IPS-15b (cell line): ENCODE results near the gene USH1G.

Experiments
- H3K27me3 ChIP-seq: one replicate; pipeline ENCODE4 v1.6.1; 2013; ENCODE audit warnings: low read length; ENCODE audit not compliant: control insufficient read depth, insufficient read depth
- H3K36me3 ChIP-seq: one replicate; pipeline ENCODE4 v1.6.1; 2013; ENCODE audit warnings: low read length; ENCODE audit not compliant: control insufficient read depth, insufficient read depth
- H3K4me1 ChIP-seq: one replicate; pipeline ENCODE4 v1.6.1; 2013; ENCODE audit warnings: mild to moderate bottlenecking, low read length; ENCODE audit not compliant: control insufficient read depth, insufficient read depth
- H3K4me3 ChIP-seq: one replicate; pipeline ENCODE4 v1.5.1; 2013; ENCODE audit warnings: low read depth, low read length
- H3K9ac ChIP-seq: one replicate; pipeline ENCODE4 v1.6.1; 2013; ENCODE audit warnings: low read depth, mild to moderate bottlenecking, low read length
- H3K9me3 ChIP-seq: one replicate; pipeline ENCODE4 v1.6.1; 2013; ENCODE audit warnings: mild to moderate bottlenecking, low read length; ENCODE audit not compliant: control insufficient read depth, insufficient read depth

The USH1G gene

DNA sequence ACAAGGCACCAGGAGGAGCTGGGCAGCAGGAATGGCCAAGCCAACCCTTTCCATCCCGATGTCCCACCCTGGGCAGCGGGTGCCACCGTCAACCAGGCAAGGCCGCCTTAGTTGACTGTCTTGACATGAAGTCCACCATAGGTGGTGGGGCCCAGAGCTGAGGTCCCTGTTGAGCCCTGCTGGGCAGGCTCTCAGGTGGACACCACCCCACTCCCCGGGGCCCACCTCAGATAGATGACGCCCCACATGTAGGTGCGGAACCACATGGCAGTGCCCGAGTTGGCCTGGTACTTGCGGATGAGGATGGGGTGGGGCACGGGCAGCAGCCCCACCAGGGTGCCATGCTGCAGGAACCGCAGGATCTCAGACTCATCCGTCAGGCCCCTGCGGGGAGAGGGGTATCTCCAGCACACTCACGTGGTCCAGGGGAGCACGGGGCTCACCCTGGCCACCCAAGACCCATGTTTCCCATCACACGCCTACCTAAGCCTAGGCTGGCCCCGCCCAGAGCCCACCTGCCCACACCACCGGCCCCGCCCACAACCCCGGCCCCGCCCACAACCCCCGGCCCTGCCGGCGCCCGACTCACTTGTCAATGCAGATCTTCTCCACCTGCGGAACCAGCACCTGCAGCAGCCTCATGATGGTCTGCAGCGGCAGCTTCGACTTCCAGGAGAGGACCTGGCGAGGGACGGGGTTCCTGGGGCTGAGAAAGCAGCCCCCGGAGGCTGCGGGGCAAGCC is 28.8 kb upstream of the USH1G start:
- Histone ChIP-seq H3K9ac (no peak overlapping the region), H3K36me3 (no peaks in the 10 kb centered on the region), H3K4me3 (no peak overlapping the region), H3K27me3 (no peaks in the 10 kb centered on the region), H3K9me3 (no peaks in the 10 kb centered on the region), H3K4me1 (no peaks in the 10 kb centered on the region)

DNA sequence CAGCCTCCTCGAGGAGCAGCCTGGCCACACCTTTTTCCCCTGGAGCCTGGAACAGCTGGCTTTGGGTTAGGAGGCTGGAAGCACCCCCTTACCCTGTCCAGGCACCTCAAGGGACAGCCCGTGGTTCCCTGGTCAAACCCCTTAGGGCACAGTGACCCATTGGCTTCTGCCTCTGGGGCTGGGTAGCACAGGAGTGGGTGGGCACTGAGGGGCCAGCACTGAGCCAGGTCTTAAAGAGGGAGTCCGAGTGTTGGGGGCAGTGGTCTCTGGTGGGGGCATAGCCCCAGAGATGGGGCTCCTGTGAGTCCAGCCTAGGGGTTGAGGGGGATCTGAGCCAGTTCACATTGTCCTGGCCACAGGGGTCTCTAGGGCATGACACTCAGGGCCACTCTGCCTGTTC is 28.0 kb upstream of the USH1G start:
- H3K36me3 ChIP-seq = no peaks in the 10 kb centered on the region
- no peak overlapping the region for H3K4me3 ChIP-seq
- H3K4me1 ChIP-seq = no peaks in the 10 kb centered on the region
- H3K9me3 ChIP-seq = no peaks in the 10 kb centered on the region
- H3K9ac ChIP-seq = no peak overlapping the region
- no peaks in the 10 kb centered on the region for H3K27me3 ChIP-seq

DNA sequence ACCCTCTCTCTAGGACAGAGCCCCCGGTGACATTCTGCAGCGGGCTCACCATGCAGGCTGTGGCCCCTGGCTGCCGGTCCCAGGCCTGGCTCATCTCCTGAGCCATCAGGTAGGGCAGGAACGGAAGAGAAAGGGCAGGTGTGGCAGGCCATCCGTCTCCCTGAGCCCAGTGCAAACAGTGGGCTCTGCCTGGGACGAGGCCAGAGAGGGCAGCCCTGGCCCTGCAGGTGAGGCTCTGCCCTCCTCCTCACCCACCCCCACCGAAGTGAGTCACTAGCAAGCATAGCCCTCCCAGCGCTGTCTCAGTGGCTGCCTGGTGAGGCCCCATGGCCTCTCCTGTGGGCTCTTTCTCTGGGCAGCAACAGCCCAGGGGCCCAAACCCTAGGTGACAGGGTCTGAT is 27.2 kb upstream of the USH1G start:
- Histone ChIP-seq H3K36me3 (no peaks in the 10 kb centered on the region), H3K9me3 (no peaks in the 10 kb centered on the region), H3K4me3 (no peak overlapping the region), H3K27me3 (no peaks in the 10 kb centered on the region), H3K9ac (no peak overlapping the region), H3K4me1 (no peaks in the 10 kb centered on the region)

DNA sequence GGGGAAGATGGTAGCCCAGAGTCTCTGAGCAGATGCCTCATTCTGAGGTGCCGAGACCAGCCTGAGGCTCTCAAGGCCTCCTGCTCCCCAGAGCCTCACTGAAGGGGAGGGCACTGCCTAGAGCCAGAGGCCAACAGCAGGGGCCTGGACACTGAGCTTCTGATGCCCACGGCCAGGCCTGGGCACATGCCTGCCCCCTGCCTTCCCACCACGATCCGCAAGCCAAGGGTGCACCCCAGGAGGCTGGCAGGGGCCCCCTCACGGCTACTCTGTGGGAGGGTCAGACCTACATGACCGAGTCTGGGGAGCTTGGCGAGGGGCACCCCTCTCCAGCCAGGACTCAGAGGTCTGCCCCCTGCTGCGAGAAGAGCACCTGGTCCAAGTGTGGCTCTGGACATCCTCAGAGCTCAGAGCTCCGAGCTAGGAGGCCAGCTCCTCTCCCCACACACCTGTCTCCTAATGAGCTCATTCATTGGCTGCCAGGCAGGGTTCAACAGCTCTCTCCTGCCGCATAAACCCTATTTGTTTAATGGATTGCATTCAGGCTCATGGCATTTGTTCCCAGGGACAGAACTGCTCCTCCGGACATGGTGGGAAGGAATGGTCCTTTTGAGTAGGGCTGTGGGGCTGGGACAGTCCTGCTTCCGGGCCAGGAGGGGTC is 26.5 kb upstream of the USH1G start:
- H3K4me3 ChIP-seq = no peak overlapping the region
- H3K9ac ChIP-seq = no peak overlapping the region
- H3K4me1 ChIP-seq = no peaks in the 10 kb centered on the region
- no peaks in the 10 kb centered on the region for H3K36me3 ChIP-seq
- no peaks in the 10 kb centered on the region for H3K9me3 ChIP-seq
- no peaks in the 10 kb centered on the region for H3K27me3 ChIP-seq

DNA sequence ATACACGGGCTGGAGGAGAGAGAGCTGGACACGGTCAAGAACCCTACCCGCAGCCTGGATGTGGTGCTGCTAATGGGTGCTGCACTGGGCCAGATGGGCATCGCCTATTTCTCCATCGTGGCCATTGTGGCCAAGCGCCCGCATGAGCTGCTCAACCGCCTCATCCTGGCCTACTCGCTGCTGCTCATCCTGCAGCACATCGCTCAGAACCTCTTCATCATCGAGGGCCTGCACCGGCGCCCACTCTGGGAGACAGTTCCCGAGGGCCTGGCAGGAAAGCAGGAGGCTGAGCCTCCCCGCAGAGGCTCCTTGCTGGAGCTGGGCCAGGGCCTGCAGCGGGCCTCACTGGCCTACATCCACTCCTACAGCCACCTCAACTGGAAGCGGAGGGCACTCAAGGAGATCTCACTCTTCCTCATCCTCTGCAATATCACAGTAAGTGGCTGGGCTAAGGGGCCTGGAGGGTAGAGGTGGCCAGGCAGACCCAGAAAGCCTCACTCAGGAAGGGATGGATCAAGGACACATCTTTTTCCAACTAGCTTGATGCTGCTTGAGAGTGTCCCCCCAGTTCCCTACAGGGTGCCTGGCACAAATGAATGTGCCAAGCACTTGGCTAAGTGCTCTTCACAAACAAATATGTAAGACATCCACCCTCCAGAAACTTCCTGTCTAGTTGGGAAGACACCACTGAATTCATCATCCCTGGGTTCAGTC is 24.1 kb upstream of the USH1G start:
- Histone ChIP-seq H3K9ac (no peak overlapping the region), H3K36me3 (no peaks in the 10 kb centered on the region), H3K9me3 (no peaks in the 10 kb centered on the region), H3K4me1 (peaks cover 4% of the 10 kb centered on the region), H3K27me3 (no peaks in the 10 kb centered on the region), H3K4me3 (no peak overlapping the region)

DNA sequence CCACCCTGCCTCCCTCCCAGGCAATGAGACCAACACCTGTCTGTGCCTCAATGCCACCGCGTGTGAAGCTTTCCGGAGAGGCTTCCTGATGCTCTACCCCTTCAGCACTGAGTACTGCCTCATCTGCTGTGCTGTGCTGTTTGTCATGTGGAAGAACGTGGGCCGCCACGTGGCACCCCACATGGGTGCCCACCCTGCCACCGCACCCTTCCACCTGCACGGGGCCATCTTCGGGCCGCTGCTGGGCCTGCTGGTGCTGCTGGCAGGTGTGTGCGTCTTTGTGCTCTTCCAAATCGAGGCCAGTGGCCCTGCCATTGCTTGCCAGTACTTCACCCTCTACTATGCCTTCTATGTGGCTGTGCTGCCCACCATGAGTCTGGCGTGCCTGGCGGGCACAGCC is 23.6 kb upstream of the USH1G start:
- H3K4me3 ChIP-seq = no peak overlapping the region
- peaks cover 3% of the 10 kb centered on the region for H3K27me3 ChIP-seq
- H3K36me3 ChIP-seq = no peaks in the 10 kb centered on the region
- H3K9me3 ChIP-seq = no peaks in the 10 kb centered on the region
- H3K4me1 ChIP-seq = peaks cover 4% of the 10 kb centered on the region
- H3K9ac ChIP-seq = no peak overlapping the region

DNA sequence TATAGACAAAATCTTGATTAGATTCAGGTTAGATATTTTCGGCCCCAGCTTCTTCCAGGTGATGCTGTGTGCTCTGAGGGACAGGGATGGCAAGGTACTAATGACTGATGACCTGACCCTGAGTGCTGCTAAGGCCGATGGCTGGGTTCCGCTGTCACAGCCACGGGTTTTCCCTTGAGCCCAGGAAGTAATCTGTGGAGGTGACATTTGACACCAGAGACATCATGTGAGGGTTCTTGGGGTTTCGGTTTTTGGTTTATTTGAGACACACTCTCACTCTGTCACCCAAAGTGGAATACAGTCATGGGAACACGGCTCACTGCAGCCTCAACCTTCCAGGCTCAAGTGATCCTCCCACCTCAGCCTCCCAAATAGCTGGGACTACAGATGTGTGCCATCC is 22.5 kb upstream of the USH1G start:
- Histone ChIP-seq H3K9ac (no peak overlapping the region), H3K27me3 (peaks cover 3% of the 10 kb centered on the region), H3K9me3 (no peaks in the 10 kb centered on the region), H3K36me3 (no peaks in the 10 kb centered on the region), H3K4me1 (peaks cover 4% of the 10 kb centered on the region), H3K4me3 (no peak overlapping the region)

DNA sequence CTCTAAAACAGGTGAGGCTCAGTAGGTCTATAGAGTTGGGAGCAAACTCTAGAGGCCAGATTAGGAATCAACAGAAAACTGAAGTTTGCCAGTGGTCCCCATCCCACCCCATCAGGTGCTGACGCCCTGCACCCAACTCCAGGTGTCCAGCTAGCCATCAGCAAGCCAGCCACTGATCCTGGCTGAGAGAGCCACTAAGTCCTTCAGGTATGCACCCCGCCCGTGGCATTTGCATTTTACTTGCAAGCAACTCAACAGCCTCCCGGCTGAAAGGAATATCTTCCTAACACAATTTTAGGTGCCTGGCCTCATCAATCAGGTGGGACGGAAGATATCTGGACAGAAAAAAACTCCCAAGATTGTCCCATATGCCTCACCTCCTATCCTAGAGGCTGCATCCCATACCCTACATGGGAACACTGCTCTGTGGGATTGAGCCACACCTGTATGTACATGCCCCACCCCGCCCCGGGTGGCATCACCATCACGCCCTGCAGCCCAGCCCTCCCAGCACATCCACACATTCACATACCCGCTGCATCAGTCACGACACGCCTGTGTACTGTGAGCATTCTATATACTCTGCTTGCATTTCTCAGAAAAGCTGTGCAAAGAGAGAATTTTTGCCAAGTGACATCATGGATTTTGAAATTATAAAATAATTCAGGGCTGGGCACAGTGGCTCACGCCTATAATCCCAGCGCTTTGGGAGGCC is 20.9 kb upstream of the USH1G start:
- Histone ChIP-seq H3K4me1 (peaks cover 4% of the 10 kb centered on the region), H3K4me3 (no peak overlapping the region), H3K9ac (peak overlapping the region; percentile 24), H3K36me3 (no peaks in the 10 kb centered on the region), H3K27me3 (peaks cover 8% of the 10 kb centered on the region), H3K9me3 (no peaks in the 10 kb centered on the region)

DNA sequence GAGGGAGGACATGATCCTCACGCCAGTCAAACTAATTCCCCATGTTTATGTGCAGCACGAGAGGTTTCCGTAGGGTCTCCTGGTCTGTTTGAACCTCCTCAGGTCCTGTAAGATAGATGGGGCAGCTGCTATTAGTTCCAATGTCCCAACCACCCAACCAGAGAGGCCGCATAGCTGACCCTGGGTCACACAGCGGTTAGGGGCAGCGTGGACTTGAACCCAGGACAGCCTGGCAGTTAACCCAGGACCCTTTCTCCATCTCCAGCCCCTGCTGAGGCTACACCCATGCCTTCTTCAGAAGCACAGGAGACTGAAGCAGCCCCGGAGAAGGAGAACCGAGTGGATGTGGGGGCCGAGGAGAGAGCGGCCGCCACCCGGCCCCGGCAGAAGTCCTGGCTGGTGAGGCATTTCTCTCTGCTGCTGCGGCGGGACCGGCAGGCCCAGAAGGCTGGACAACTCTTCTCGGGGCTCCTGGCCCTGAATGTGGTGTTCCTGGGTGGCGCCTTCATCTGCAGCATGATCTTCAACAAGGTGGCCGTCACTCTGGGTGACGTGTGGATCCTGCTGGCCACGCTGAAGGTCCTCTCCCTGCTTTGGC is 18.2 kb upstream of the USH1G start:
- H3K4me3 ChIP-seq = no peak overlapping the region
- no peak overlapping the region for H3K9ac ChIP-seq
- H3K4me1 ChIP-seq = peaks cover 4% of the 10 kb centered on the region
- H3K9me3 ChIP-seq = no peaks in the 10 kb centered on the region
- H3K36me3 ChIP-seq = no peaks in the 10 kb centered on the region
- peaks cover 32% of the 10 kb centered on the region for H3K27me3 ChIP-seq

DNA sequence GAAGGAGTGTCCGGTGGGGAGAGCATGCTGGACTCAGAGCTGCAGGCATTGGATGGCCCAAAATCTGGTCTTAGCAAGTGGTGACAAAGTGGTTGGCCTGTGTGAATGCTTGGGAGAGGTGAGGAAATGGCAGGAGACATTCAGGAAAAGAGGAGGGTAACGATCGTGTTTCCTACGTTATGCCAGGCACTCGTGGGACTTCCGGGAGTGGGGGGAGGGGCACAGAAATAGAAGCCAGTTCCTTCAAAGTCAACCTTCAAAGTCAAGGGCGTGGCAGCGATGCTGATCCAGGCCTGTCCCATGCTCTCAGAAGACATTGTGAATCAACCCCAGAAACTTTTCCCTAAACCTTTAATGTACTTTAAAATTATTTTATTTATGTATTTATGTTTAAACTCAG is 16.5 kb upstream of the USH1G start:
- peaks cover 4% of the 10 kb centered on the region for H3K4me1 ChIP-seq
- H3K4me3 ChIP-seq = no peak overlapping the region
- H3K36me3 ChIP-seq = no peaks in the 10 kb centered on the region
- H3K9ac ChIP-seq = no peak overlapping the region
- no peaks in the 10 kb centered on the region for H3K9me3 ChIP-seq
- H3K27me3 ChIP-seq = peaks cover 48% of the 10 kb centered on the region

DNA sequence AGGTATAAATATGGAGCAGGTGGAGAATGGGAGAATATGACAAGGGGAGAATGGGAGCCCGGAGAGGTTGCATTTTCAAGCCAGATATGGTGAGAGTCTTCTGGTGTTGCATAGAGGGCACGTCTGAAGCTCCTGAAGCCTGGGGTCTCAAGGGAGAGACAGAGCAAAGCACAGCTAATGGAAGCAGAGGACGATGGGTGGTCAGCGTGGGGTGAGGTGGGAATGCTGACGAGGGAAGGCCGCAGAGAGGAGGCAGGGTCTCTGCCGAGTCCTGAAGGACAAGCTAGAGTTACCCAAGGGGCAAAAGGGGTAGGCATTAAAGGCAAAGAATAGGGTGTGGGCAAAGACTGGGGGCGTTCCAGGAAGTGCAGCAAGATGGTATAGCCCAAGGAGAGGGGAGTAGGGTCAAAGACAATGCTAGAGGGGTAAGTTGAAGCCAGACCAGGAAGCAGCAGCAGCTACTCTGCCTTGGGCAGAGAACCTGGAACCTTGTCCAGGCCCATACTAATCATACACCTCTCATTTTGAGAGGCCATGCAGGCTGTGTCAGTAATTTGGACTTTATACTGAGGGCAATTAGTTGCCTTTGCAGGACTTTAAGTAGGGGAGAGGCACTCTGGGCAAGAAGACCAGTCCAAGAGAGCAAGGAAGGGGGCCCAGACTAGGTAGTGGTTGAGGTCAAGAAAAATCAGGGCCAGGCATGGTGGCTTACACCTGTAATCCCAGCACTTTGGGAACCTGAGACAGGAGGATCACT is 15.3 kb upstream of the USH1G start:
- no peaks in the 10 kb centered on the region for H3K36me3 ChIP-seq
- H3K9ac ChIP-seq = no peak overlapping the region
- H3K4me3 ChIP-seq = no peak overlapping the region
- no peaks in the 10 kb centered on the region for H3K9me3 ChIP-seq
- no peaks in the 10 kb centered on the region for H3K4me1 ChIP-seq
- peaks cover 60% of the 10 kb centered on the region for H3K27me3 ChIP-seq
